NCI-H1048 (cell line): ENCODE results near the gene PNN.
"Not testable (repeated sequence)": the region's sequence is repeated elsewhere in the genome, so short reads cannot be mapped to it uniquely, and the experiment has no call there.

Source experiments
- DNase-seq: peaks from one replicate; lab custom pipeline; 2025; lab: John Stamatoyannopoulos, UW

The PNN gene

GRCh38 chr14:39181026-39181692, 6.1 kb downstream of the PNN start:
- DNase-seq = no peak

GRCh38 chr14:39181693-39182047, 6.6 kb downstream of the PNN start:
- DNase-seq = no peak

GRCh38 chr14:39182770-39183684, 8.0 kb downstream of the PNN start:
- no peak for DNase-seq

GRCh38 chr14:39183685-39184003, 8.6 kb downstream of the PNN start:
- not testable (repeated sequence) for DNase-seq

- no peak for DNase-seq
These were observed 9.7 kb downstream of the PNN start for GRCh38 chr14:39184628-39185255.

GRCh38 chr14:39185256-39186049, 10.4 kb downstream of the PNN start:
- DNase-seq = no peak

GRCh38 chr14:39186941-39187525, 12.0 kb downstream of the PNN start:
- no peak for DNase-seq

- DNase-seq = no peak
These were observed 28.9 kb downstream of the PNN start for GRCh38 chr14:39203659-39204606.

GRCh38 chr14:39207430-39207829, 32.4 kb downstream of the PNN start:
- DNase-seq = not testable (repeated sequence)

- DNase-seq = no peak
These were observed 36.2 kb downstream of the PNN start for GRCh38 chr14:39211109-39211741.

- no peak for DNase-seq
These were observed 37.0 kb downstream of the PNN start for GRCh38 chr14:39212034-39212433.

GRCh38 chr14:39212693-39213092, 37.6 kb downstream of the PNN start:
- DNase-seq = no peak

GRCh38 chr14:39217214-39217879, 42.3 kb downstream of the PNN start:
- no peak for DNase-seq

- no peak for DNase-seq
These were observed 43.2 kb downstream of the PNN start for GRCh38 chr14:39218171-39218769.

GRCh38 chr14:39219075-39219499, 44.0 kb downstream of the PNN start:
- DNase-seq = peak; percentile 24

- not testable (repeated sequence) for DNase-seq
These were observed 45.4 kb downstream of the PNN start for GRCh38 chr14:39220473-39220872.

- no peak for DNase-seq
These were observed 53.0 kb downstream of the PNN start for GRCh38 chr14:39228044-39228443.

- no peak for DNase-seq
These were observed 53.6 kb downstream of the PNN start for GRCh38 chr14:39228509-39229221.

GRCh38 chr14:39229222-39229543, 54.1 kb downstream of the PNN start:
- no peak for DNase-seq
